K562 (cell line): Measurements from ENCODE around the gene PBXIP1. TPM values are rescaled to one million over a fixed set of nuclear protein-coding genes. Genes with fewer than 3 reads are reported as not detected.
A peak's percentile ranks its signal among the peaks of the same experiment; 100 is the strongest.

Experiments used
- CREM ChIP-seq: IDR thresholded peaks from 2 replicates; pipeline ENCODE4 v1.6.1; 2014; ENCODE audit warnings: antibody characterized with exemption, low read depth
- E2F6 ChIP-seq, 2 experiments: IDR thresholded peaks; 2 replicates each; pipeline ENCODE4 v1.6.1; 2011; ENCODE audit warnings: borderline replicate concordance in 1 of 2, control low read depth in 1 of 2, low read depth in 1 of 2, low read length in 1 of 2, mild to moderate bottlenecking in 1 of 2, mixed read lengths in 1 of 2, moderate library complexity in 1 of 2; ENCODE audit not compliant: insufficient read depth in 1 of 2, insufficient read length in 1 of 2, poor library complexity in 1 of 2, severe bottlenecking in 1 of 2; ENCODE audit errors: extremely low read depth in 1 of 2
- HMGN3 ChIP-seq: IDR thresholded peaks from 2 replicates; pipeline ENCODE4 v1.6.1; 2011; ENCODE audit warnings: borderline replicate concordance, low read depth, mild to moderate bottlenecking, mixed read lengths, low read length; ENCODE audit not compliant: insufficient read length; ENCODE audit errors: extremely low read depth
- KDM2B ChIP-seq: fragments of 250-450 bp; sonication (Bioruptor Pico); IDR thresholded peaks from 2 replicates; pipeline ENCODE4 v1.8.0; 2021; ENCODE audit warnings: mild to moderate bottlenecking, moderate library complexity
- MEF2A ChIP-seq: IDR thresholded peaks from 2 replicates; pipeline ENCODE4 v1.6.1; 2011; ENCODE audit warnings: low read depth, mild to moderate bottlenecking, low read length, moderate library complexity; ENCODE audit not compliant: control insufficient read depth
- MYC ChIP-seq, 2 experiments: fragments of 250-450 bp in 1 of 2; sonication (Bioruptor Pico) in 1 of 2; IDR thresholded peaks; 2 replicates each; pipeline versions ENCODE4 v1.5.1 to v1.6.1; 2012 to 2021; ENCODE audit warnings: low read depth in 2 of 2, borderline replicate concordance in 1 of 2, improper control_type of control experiment in 1 of 2, low read length in 1 of 2, mild to moderate bottlenecking in 1 of 2, moderate library complexity in 1 of 2
- NFIC ChIP-seq: fragments of 450-650 bp; IDR thresholded peaks from 2 replicates; pipeline ENCODE4 v1.6.1; 2017; ENCODE audit warnings: mild to moderate bottlenecking, inconsistent platforms
- NR2F6 ChIP-seq: fragments of 450-650 bp; formaldehyde crosslinking; IDR thresholded peaks from 2 replicates; pipeline ENCODE4 v1.4.0; 2020; ENCODE audit warnings: mild to moderate bottlenecking
- RCOR1 ChIP-seq, 2 experiments: IDR thresholded peaks; 2 replicates each; pipeline ENCODE4 v1.6.1; 2012; ENCODE audit warnings: low read depth in 2 of 2, low read length in 2 of 2, borderline replicate concordance in 1 of 2, improper control_type of control experiment in 1 of 2
- RFX5 ChIP-seq: IDR thresholded peaks from 2 replicates; pipeline ENCODE4 v1.6.1; 2011; ENCODE audit warnings: low read depth, mild to moderate bottlenecking, improper control_type of control experiment, low read length
- SMAD4 ChIP-seq: fragments of 250-450 bp; sonication (Bioruptor Pico); conservative IDR thresholded peaks from 2 replicates; pipeline ENCODE4 v1.8.0; 2021; ENCODE audit warnings: inconsistent platforms, mild to moderate bottlenecking, moderate library complexity
- TRIM28 ChIP-seq: fragments of 450-650 bp; IDR thresholded peaks from 2 replicates; pipeline ENCODE4 v1.6.1; 2017
- USF1 ChIP-seq: sonication (generic); formaldehyde crosslinking; IDR thresholded peaks from 2 replicates; pipeline ENCODE4 v1.9.0; 2022; ENCODE audit warnings: mild to moderate bottlenecking, missing genetic modification reagents
- ZBTB1 ChIP-seq: sonication (generic); formaldehyde crosslinking; IDR thresholded peaks from 2 replicates; pipeline ENCODE4 v1.8.1; 2023; ENCODE audit warnings: missing genetic modification reagents, low read depth, mild to moderate bottlenecking, borderline replicate concordance
- ZC3H11A ChIP-seq: IDR thresholded peaks from 2 replicates; pipeline ENCODE4 v1.6.1; 2012; ENCODE audit warnings: low read depth, low read length, improper control_type of control experiment
- ZNF586 ChIP-seq: fragments of 450-650 bp; formaldehyde crosslinking; conservative IDR thresholded peaks from 2 replicates; pipeline ENCODE4 v1.4.0; 2020; ENCODE audit warnings: mild to moderate bottlenecking, moderate library complexity
- ZNF589 ChIP-seq: fragments of 200-800 bp; sonication (Bioruptor generic); IDR thresholded peaks from 2 replicates; pipeline ENCODE4 v1.6.1; 2016; ENCODE audit warnings: low read depth, missing genetic modification characterization, missing compliant biosample characterization
- polyA plus RNA-seq, 8 experiments: library from polyadenylated mRNA; depleted of rRNA in 4 of 8; stranded (reverse) in 5 of 8; unstranded in 3 of 8; fragments of >200 nt; fragmentation: Nextera tagmentation in 2 of 8; fragmentation: Illumina TruSeq in 1 of 8; extraction: Ambion mirVana in 2 of 8; extraction: Trizol in 1 of 8; gene quantifications; 2 replicates each; pipeline versions ENCODE4 v1.2.1 to v1.2.3, GENCODE V29; 2011 to 2014; ENCODE audit warnings: inconsistent platforms in 1 of 8, missing spikeins in 1 of 8
- total RNA-seq, 7 experiments: library from RNA; depleted of rRNA in 6 of 7; stranded (reverse); fragments of >200 nt in 6 of 7; fragmentation: Illumina TruSeq in 2 of 7; extraction: Trizol in 2 of 7; gene quantifications; 2 replicates each; pipeline versions ENCODE4 v1.2.1 to v1.2.3, GENCODE V29; 2011 to 2021; ENCODE audit warnings: low replicate concordance in 1 of 7
- TF ChIP-seq, protein P1 (sequence below): fragments of 450-650 bp; IDR thresholded peaks from 2 replicates; pipeline ENCODE4 v1.6.1; 2018; ENCODE audit not compliant: partially characterized antibody
- TF ChIP-seq, protein P2 (sequence below): fragments of 250-450 bp; sonication (Bioruptor Pico); IDR thresholded peaks from 2 replicates; pipeline ENCODE4 v1.4.0; 2020; ENCODE audit warnings: mild to moderate bottlenecking, moderate library complexity

PBXIP1 gene
- total and polyA plus RNA-seq, 9 of the 15 experiments (the other 6 are each of a cell fraction or from before 2014, with no cell fraction given) = 0.13 to 8.3 (median 5.8) TPM

DNA sequence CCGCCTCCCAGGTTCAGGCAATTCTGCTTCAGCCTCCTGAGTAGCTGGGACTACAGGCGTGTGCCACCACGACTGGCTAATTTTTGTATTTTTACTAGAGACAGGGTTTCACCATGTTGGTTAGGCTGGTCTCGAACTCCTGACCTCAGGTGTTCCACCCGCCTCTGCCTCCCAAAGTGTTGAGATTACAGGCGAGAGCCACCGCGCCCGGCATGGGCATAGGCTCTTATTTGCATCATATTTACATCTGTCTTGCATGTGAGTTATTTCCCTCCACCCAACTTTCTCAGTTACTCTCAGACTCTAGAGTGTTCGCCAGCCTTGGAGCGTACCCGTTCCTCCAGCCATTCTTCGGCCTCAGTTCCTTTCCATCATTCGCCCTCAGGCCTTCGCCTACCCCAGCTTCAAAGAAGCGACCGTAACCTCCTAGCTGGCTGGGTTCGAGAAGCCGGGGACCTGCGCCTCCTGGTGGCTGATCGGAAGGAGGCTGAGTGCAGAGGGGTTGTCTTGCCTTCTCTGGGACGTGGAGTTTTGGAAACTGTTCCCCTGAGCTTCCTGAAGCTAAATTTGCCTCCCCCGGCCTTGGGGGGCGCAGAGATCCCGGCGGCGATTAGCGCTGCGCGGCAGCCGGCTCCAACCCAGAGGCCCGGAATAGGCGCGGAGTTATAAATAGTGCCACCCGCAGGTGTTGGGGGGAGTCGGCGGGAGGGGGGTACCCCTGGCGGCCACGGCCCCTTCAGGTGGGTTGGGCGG lies 43.1 kb upstream of the PBXIP1 start (continued):
- TF ChIP-seq, protein P1, sequence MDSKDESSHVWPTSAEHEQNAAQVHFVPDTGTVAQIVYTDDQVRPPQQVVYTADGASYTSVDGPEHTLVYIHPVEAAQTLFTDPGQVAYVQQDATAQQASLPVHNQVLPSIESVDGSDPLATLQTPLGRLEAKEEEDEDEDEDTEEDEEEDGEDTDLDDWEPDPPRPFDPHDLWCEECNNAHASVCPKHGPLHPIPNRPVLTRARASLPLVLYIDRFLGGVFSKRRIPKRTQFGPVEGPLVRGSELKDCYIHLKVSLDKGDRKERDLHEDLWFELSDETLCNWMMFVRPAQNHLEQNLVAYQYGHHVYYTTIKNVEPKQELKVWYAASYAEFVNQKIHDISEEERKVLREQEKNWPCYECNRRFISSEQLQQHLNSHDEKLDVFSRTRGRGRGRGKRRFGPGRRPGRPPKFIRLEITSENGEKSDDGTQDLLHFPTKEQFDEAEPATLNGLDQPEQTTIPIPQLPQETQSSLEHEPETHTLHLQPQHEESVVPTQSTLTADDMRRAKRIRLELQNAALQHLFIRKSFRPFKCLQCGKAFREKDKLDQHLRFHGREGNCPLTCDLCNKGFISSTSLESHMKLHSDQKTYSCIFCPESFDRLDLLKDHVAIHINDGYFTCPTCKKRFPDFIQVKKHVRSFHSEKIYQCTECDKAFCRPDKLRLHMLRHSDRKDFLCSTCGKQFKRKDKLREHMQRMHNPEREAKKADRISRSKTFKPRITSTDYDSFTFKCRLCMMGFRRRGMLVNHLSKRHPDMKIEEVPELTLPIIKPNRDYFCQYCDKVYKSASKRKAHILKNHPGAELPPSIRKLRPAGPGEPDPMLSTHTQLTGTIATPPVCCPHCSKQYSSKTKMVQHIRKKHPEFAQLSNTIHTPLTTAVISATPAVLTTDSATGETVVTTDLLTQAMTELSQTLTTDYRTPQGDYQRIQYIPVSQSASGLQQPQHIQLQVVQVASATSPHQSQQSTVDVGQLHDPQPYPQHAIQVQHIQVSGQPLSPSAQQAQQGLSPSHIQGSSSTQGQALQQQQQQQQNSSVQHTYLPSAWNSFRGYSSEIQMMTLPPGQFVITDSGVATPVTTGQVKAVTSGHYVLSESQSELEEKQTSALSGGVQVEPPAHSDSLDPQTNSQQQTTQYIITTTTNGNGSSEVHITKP = peak; percentile 78
- TF ChIP-seq NFIC = peak; percentile 23; the same call in 1 of the 2 replicates
- TF ChIP-seq ZNF586 = no peak
- 0 out of 2 replicates have a peak, but pooled peaks have one; percentile 59 for TF ChIP-seq KDM2B (CRISPR knock-in tag)
- TF ChIP-seq ZBTB1 (CRISPR knock-in tag) = no peak; the same call in 1 of the 2 replicates
- peak; percentile 56; the same call in 1 of the 2 replicates for TF ChIP-seq CREM
- no peak for TF ChIP-seq ZNF589 (CRISPR knock-in tag)
- TF ChIP-seq USF1 = 0 out of 2 replicates have a peak, but pooled peaks have one; percentile 8
- TF ChIP-seq, protein P2, sequence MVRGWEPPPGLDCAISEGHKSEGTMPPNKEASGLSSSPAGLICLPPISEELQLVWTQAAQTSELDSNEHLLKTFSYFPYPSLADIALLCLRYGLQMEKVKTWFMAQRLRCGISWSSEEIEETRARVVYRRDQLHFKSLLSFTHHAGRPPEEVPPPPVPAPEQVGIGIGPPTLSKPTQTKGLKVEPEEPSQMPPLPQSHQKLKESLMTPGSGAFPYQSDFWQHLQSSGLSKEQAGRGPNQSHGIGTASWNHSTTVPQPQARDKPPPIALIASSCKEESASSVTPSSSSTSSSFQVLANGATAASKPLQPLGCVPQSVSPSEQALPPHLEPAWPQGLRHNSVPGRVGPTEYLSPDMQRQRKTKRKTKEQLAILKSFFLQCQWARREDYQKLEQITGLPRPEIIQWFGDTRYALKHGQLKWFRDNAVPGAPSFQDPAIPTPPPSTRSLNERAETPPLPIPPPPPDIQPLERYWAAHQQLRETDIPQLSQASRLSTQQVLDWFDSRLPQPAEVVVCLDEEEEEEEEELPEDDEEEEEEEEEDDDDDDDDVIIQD = no peak
- TF ChIP-seq RCOR1 (IDR thresholded peaks at IDR 0.05; ENCODE audit: borderline replicate concordance in 1 of 2, low read depth in 2 of 2, low read length in 2 of 2) = peak; percentile 9 to 69; a peak in 2 of 4 replicates
- no peak for TF ChIP-seq RFX5
- 0 out of 2 replicates have a peak, but pooled peaks have one; percentile 63 for TF ChIP-seq ZC3H11A
- peak; percentile 15 to 76 for TF ChIP-seq E2F6 (IDR thresholded peaks at IDR 0.05; ENCODE audit: borderline replicate concordance in 1 of 2, extremely low read depth in 1 of 2, insufficient read depth in 1 of 2, insufficient read length in 1 of 2, low read depth in 1 of 2, low read length in 1 of 2, poor library complexity in 1 of 2, severe bottlenecking in 1 of 2)
- TF ChIP-seq NR2F6 (CRISPR knock-in tag) = no peak
- TF ChIP-seq MEF2A = peak; percentile 45; the same call in 1 of the 2 replicates
- TF ChIP-seq TRIM28 = peak; percentile 49; the same call in 1 of the 2 replicates
- peak; percentile 41; the same call in 1 of the 2 replicates for TF ChIP-seq MYC (IDR thresholded peaks at IDR 0.05; ENCODE audit: low read depth, low read length)
- TF ChIP-seq MYC (CRISPR knock-in tag; IDR thresholded peaks at IDR 0.05; ENCODE audit: borderline replicate concordance, low read depth) = no peak
- peak; percentile 32; the same call in 1 of the 2 replicates for TF ChIP-seq SMAD4 (CRISPR knock-in tag)
- TF ChIP-seq HMGN3 = peak; percentile 26
